Measurements from ENCODE around the gene SUSD4.
"Not testable (repeated sequence)": the region's sequence is repeated elsewhere in the genome, so short reads cannot be mapped to it uniquely, and the experiment has no call there.

SUSD4 gene

DNA sequence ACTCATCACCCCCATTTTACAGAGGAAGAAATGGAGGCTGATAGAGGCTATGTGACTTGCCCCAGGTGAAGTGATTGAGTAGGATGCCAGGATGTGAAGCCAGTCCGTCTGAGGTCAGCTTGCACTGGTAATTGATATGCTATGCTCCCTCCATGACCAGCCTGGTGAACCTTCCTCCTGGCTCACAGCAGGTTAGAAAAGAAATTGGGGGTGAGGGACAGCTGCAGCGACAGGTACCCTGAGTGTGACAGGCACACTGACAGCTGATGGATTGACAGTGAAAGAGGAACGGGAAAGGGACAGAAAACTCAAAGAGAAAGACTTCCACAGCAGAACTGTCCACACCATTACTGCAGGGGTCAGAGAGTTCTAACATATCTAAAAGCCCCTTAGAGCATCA is 102.1 kb downstream of the SUSD4 start:
- H3K4me3 ChIP-seq (ENCODE audit: low read depth, low read length) = no peak overlapping the region
- no peak for TF ChIP-seq CTCF (IDR thresholded peaks at IDR 0.05; ENCODE audit: low read depth, low read length)

DNA sequence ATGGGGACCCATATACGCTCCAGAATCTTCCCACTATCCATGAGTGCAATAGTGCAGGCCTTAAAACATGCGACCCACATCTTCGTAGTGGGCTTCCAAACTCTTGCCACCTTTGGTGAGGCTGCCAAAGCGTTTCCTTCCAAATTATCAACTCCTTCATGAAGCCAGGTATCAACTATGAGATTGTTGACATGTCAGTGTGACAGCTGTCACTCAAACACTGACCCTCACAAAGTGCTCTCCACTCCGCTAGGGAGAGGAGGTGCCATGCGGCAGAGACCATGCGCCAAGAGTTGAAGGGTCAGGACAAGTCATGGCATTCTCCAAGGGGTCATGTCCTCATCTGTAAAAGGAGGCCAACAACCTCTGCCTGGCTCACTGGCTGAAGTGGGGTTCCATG is 103.3 kb downstream of the SUSD4 start:
- no peak overlapping the region for H3K4me3 ChIP-seq (ENCODE audit: low read depth, low read length)
- TF ChIP-seq CTCF (IDR thresholded peaks at IDR 0.05; ENCODE audit: low read depth, low read length) = no peak

- no peak overlapping the region for H3K4me3 ChIP-seq (ENCODE audit: low read depth, low read length)
- TF ChIP-seq CTCF (IDR thresholded peaks at IDR 0.05; ENCODE audit: low read depth, low read length) = no peak
Measured at GRCh38 chr1:223259462-223259861, 104.5 kb downstream of the SUSD4 start.

DNA sequence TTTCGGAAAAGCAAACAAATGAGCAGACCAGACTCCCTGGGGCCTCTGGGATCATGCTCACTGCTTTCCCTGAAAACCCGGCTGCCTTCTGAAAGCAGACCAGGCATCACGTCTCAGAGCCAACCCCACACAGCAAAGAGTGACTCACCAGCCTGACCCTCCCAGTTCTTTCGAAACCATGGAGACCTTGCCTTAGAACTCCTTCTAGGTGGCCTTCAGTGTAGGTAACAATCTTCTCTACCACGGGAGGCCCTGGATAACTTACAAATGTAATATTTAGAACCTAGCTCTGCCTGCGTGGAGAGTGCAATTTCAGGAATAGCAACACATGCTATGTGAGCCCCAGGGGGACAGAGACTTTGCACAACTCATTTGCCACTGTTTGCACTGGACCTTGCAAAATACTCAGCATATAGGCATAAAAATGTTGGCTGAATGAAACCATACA is 105.2 kb downstream of the SUSD4 start:
- no peak for TF ChIP-seq CTCF (IDR thresholded peaks at IDR 0.05; ENCODE audit: low read depth, low read length)
- H3K4me3 ChIP-seq (ENCODE audit: low read depth, low read length) = no peak overlapping the region

DNA sequence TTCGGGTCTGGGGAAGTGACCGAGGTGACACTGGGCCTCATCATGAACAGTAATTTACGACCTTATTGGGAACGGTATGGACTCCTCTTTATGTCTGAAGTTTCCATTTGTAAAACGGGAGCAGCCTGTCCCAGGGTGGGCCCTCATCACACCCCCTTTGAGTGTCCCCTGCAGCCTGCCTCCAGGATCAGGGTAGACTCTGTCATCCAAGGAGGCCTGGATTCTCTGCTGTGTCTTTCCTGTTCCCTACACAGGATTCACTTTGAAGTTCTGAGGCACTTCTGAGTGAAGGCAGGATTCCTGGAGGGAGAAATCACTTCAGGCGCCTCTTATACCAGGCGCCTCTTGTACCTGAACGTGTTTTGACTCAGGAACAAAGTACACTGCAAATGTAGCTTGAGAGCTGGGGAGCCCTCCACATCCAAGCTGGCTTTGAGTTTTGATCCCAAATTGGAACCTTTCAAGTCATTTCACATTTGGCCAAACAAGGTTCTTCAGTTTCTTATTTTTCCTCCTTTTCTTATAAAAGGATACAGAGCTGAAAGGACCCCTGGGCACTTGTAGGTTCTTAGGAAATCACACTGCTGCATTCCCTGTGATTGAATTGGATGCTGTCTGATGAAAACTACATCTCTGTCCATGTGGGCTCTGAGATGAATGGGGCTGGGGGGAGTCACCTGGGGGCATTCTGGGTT is 106.0 kb downstream of the SUSD4 start:
- H3K4me3 ChIP-seq (ENCODE audit: low read depth, low read length) = no peak overlapping the region
- TF ChIP-seq CTCF (IDR thresholded peaks at IDR 0.05; ENCODE audit: low read depth, low read length) = no peak

GRCh38 chr1:223256034-223256433 is 107.9 kb downstream of the SUSD4 start:
- TF ChIP-seq CTCF (IDR thresholded peaks at IDR 0.05; ENCODE audit: low read depth, low read length) = no peak
- no peak overlapping the region for H3K4me3 ChIP-seq (ENCODE audit: low read depth, low read length)

GRCh38 chr1:223253916-223254315 is 110.1 kb downstream of the SUSD4 start:
- no peak for TF ChIP-seq CTCF (IDR thresholded peaks at IDR 0.05; ENCODE audit: low read depth, low read length)
- H3K4me3 ChIP-seq (ENCODE audit: low read depth, low read length) = no peak overlapping the region

DNA sequence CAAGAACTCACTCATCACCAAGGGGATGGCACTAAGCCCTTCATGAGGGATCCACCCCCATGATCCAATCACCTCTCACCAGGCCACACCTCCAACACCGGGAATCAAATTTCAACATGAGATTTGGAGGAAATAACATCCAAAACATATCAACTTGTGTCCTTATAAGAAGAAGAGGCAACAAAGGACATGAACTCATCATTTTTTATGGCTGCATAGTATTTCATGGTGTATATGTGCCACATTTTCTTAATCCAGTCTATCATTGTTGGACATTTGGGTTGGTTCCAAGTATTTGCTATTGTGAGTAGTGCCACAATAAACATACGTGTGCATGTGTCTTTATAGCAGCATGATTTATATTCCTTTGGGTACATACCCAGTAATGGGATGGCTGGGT is 112.6 kb downstream of the SUSD4 start:
- H3K4me3 ChIP-seq (ENCODE audit: low read depth, low read length) = not testable (repeated sequence)

Data from WI38 (cell line).